ENCODE results near the gene LRR1.
"Not testable (repeated sequence)": the region's sequence is repeated elsewhere in the genome, so short reads cannot be mapped to it uniquely, and the experiment has no call there.

The LRR1 gene

GRCh38 chr14:49612671-49613070 is 13.9 kb downstream of the LRR1 start:
- H3K4me3 ChIP-seq (ENCODE audit: low read length) = no peak overlapping the region
- no peak for DNase-seq (ENCODE audit: low read depth)
- TF ChIP-seq, protein P1, sequence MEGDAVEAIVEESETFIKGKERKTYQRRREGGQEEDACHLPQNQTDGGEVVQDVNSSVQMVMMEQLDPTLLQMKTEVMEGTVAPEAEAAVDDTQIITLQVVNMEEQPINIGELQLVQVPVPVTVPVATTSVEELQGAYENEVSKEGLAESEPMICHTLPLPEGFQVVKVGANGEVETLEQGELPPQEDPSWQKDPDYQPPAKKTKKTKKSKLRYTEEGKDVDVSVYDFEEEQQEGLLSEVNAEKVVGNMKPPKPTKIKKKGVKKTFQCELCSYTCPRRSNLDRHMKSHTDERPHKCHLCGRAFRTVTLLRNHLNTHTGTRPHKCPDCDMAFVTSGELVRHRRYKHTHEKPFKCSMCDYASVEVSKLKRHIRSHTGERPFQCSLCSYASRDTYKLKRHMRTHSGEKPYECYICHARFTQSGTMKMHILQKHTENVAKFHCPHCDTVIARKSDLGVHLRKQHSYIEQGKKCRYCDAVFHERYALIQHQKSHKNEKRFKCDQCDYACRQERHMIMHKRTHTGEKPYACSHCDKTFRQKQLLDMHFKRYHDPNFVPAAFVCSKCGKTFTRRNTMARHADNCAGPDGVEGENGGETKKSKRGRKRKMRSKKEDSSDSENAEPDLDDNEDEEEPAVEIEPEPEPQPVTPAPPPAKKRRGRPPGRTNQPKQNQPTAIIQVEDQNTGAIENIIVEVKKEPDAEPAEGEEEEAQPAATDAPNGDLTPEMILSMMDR (conservative IDR thresholded peaks at IDR 0.05; ENCODE audit: low read length) = no peak

- DNase-seq (ENCODE audit: low read depth) = no peak
- no peak overlapping the region for H3K4me3 ChIP-seq (ENCODE audit: low read length)
- TF ChIP-seq, protein P1 (conservative IDR thresholded peaks at IDR 0.05; ENCODE audit: low read length) = no peak
Observed at GRCh38 chr14:49614196-49614595, 15.5 kb downstream of the LRR1 start.

DNA sequence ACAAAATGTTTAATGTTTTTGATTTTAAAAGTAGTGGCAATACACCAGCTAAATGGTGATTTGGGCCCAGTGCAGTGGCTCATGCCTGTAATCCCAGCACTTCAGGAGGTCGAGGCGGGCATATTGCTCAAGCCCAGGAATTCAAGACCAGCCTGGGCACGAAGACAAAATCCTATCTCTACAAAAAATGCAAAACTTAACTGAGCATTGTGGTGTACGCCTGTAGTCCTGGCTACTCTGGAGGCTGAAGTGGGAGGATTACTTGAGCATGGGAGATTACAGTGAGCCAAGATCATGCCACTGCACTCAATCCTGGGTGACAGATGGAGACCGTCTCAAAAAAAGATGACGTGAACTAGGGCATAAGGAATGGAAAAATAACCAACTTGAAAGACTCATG is 17.0 kb downstream of the LRR1 start:
- DNase-seq (ENCODE audit: low read depth) = no peak
- no peak overlapping the region for H3K4me3 ChIP-seq (ENCODE audit: low read length)
- TF ChIP-seq, protein P1 (conservative IDR thresholded peaks at IDR 0.05; ENCODE audit: low read length) = no peak

- no peak for DNase-seq (ENCODE audit: low read depth)
- H3K4me3 ChIP-seq (ENCODE audit: low read length) = no peak overlapping the region
- TF ChIP-seq, protein P1 (conservative IDR thresholded peaks at IDR 0.05; ENCODE audit: low read length) = no peak
Observed at GRCh38 chr14:49617852-49618519, 19.2 kb downstream of the LRR1 start.

DNA sequence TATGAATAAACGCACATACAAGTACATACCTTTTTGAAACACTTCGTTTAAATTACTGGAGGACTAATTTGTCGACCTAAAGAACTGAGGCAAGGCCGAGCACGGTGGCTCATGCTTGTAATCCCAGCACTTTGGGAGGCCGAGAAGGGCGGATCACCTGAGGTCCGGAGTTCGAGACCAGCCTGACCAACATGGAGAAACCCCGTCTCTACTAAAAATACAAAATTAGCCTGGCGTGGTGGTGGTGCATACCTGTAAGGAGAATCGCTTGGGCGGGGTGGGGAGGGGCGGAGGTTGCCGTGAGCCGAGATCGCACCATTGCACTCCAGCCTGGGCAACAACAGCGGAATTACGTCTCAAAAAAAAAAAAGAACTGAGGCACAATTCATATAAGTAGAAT is 20.5 kb downstream of the LRR1 start:
- H3K4me3 ChIP-seq (ENCODE audit: low read length) = peak overlapping the region; percentile 95
- not testable (repeated sequence) for DNase-seq (ENCODE audit: low read depth)

DNA sequence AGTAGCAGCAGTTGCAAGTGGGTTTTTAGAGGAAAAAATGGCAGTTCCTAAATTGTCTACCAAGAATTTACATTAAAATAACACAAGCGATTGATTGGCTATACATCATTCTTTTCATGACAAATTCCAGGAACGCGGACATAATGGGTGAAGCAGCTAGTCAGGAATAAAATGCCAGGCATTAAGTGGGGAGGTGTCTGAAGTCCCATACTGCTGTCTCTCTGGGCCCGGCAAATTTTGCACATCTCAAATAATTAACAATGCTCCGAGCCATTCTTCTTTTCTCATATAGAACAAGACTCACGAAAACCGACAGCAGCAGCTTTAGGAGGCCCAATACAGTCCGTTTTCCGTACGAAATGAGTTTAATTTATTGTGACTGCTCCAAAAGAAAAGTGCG is 21.0 kb downstream of the LRR1 start:
- DNase-seq (ENCODE audit: low read depth) = no peak
- TF ChIP-seq, protein P1 (conservative IDR thresholded peaks at IDR 0.05; ENCODE audit: low read length) = no peak
- peak overlapping the region; percentile 95 for H3K4me3 ChIP-seq (ENCODE audit: low read length)

DNA sequence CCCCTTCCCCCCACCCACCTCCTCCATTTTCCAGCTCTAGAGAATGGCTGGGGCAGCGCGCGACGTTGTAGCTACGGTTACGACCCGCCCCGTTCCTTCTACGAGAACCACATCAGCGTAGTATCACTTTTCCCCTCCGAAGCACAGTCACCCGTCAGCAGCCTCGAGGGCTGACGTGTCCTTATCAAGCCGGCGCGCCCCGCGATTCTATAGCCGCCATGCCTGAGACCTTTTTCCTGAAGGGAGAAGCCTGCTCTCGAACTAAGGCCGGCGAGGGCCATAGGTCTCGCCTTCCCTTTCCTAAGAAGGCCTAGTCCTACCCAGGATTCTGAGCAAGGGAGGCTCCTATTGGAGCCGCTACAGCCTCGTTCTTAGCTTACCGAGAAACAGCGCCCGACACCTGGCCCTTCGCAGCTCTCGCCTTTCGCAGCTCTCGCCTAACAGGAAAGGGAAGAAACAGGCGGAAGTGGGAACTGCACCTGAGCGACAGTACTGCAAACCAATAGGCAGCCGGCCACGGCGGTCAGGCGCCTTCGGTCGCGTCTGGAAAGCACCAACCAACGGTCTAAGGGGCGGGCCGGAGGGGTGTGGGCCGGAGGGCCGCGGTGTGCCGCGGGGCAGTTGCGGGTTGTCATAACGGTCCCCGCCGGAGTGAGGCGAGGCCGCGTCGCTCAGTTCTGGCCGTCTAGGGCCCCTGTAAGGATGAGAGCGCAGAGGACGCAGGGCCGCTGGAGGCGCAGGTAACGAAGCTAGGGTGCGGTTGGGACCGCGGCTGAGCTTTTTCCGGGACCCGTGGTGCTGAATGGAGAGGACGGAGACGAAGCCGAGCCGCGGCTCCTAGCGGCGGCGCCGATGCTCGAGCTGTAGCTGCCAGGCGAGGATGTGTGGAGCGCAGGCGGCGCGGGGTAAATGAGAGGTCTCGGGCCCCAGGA is 21.7 kb downstream of the LRR1 start, which contains the start of the genes MGAT2 and RPL36AL:
MGAT2 (plus strand) TSS at position 618 of the 932 bp plus-strand sequence. CDS start 470 bp downstream, outside the sequence.
RPL36AL (minus strand) TSS at position 445 of the 932 bp plus-strand sequence. CDS start 1,522 bp downstream, outside the sequence.
- H3K4me3 ChIP-seq (ENCODE audit: low read length) = peak within 1 kb of the TSS; percentile 95
- TF ChIP-seq, protein P1 (conservative IDR thresholded peaks at IDR 0.05; ENCODE audit: low read length) = peak; percentile 33
- DNase-seq (ENCODE audit: low read depth) = peak; percentile 99
